Subcutaneous abdominal adipose tissue (tissue), 5 donors: Measurements from ENCODE around the gene ZNRF1.
A peak's percentile ranks its signal among the peaks of the same experiment; 100 is the strongest.

Experiments
- H3K27ac ChIP-seq: one replicate; pipeline ENCODE4 v1.7.0; 2013; ENCODE audit warnings: low read depth, mild to moderate bottlenecking, inconsistent platforms, low read length, moderate library complexity
- H3K27me3 ChIP-seq, 5 donors: one replicate each; pipeline ENCODE4 v1.7.0; 2013; ENCODE audit warnings: low read length in 5 of 5, inconsistent platforms in 1 of 5; ENCODE audit not compliant: control insufficient read depth in 5 of 5, insufficient read depth in 4 of 5
- H3K36me3 ChIP-seq, 5 donors: one replicate each; pipeline ENCODE4 v1.7.0; 2013; ENCODE audit warnings: low read length in 5 of 5; ENCODE audit not compliant: control insufficient read depth in 5 of 5, insufficient read depth in 5 of 5
- H3K4me1 ChIP-seq, 5 donors: one replicate each; pipeline ENCODE4 v1.7.0; 2013; ENCODE audit warnings: low read length in 5 of 5, mild to moderate bottlenecking in 3 of 5, moderate library complexity in 1 of 5; ENCODE audit not compliant: control insufficient read depth in 5 of 5, insufficient read depth in 5 of 5
- H3K4me3 ChIP-seq, 5 donors: one replicate each; pipeline ENCODE4 v1.7.0; 2013; ENCODE audit warnings: low read length in 5 of 5, low read depth in 1 of 5
- H3K9ac ChIP-seq, 5 donors: one replicate each; pipeline ENCODE4 v1.7.0; 2013; ENCODE audit warnings: low read length in 5 of 5, mild to moderate bottlenecking in 4 of 5, moderate library complexity in 3 of 5
- H3K9me3 ChIP-seq, 5 donors: one replicate each; pipeline ENCODE4 v1.7.0; 2013; ENCODE audit warnings: low read length in 5 of 5; ENCODE audit not compliant: control insufficient read depth in 5 of 5
- donor health status: healthy.
- donor health status: healthy.
- donor health status: healthy.
- donor health status: healthy.
- donor health status: healthy.

The ZNRF1 gene

DNA sequence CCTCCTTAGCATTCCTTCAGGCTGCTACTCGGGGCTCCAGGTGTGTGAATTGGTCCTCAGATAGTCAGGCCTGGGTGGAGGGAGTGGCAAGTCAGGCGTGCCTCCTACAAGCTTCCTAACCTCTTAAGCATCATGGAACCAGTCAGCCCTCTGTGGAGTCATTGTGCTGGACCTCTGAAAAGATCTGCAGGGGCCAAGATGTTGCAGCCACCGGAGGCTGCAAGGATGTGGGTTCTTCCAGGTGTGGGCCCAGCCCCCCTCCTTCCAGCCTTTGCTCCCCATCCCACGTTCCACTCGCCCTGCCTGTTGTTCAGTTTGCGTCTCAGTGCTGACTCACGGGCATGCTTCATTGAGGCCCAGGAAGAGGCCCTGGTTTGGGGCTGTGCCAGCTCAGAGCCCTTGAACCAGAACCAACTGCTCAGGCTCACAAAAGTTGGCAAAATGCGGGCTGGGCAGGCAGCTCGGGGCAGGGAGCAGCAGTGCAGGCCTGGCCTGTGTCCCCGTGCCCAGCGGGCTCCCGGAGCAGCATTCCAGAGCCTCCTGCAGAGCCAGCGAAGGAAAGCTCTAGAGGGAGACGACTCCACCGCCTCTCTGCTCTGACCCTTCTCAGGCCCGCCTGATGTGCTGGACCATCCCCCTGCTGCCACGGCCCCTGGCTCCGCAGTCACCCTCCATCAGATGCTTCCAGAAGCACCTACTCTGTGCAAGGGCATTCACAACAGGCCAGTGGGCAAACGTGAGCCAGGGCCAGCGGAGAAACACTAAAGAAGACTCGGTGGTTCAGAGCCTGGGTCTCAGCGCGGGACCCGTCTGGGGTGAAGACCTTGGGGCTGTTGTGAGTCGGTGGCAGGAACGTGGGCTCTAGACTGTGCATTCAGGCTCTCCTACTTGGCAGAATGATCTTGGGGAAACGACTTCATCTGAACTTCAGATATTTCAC is 110.2 kb downstream of the ZNRF1 start:
- Histone ChIP-seq H3K27me3 (peaks cover 0 to 3% (median 0%) of the 10 kb centered on the region in 5 donors), H3K9ac (peak overlapping the region in 1 of 5 donors; percentile 28), H3K27ac (peak overlapping the region; percentile 88), H3K9me3 (no peaks in the 10 kb centered on the region), H3K36me3 (peaks cover 0 to 6% (median 0%) of the 10 kb centered on the region in 5 donors), H3K4me3 (peak overlapping the region in 1 of 5 donors; percentile 17), H3K4me1 (peaks cover 18 to 83% (median 77%) of the 10 kb centered on the region in 5 donors)

- no peaks in the 10 kb centered on the region for H3K9me3 ChIP-seq
- H3K4me3 ChIP-seq = peak overlapping the region in 2 of 5 donors; percentile 7 to 17
- peaks cover 0 to 3% (median 0%) of the 10 kb centered on the region in 5 donors for H3K27me3 ChIP-seq
- peak overlapping the region in 2 of 5 donors; percentile 28 to 54 for H3K9ac ChIP-seq
- H3K27ac ChIP-seq = peak overlapping the region; percentile 88
- peaks cover 0 to 6% (median 0%) of the 10 kb centered on the region in 5 donors for H3K36me3 ChIP-seq
- H3K4me1 ChIP-seq = peaks cover 17 to 85% (median 74%) of the 10 kb centered on the region in 5 donors
Measured at GRCh38 chr16:75109732-75110243, 111.0 kb downstream of the ZNRF1 start.

DNA sequence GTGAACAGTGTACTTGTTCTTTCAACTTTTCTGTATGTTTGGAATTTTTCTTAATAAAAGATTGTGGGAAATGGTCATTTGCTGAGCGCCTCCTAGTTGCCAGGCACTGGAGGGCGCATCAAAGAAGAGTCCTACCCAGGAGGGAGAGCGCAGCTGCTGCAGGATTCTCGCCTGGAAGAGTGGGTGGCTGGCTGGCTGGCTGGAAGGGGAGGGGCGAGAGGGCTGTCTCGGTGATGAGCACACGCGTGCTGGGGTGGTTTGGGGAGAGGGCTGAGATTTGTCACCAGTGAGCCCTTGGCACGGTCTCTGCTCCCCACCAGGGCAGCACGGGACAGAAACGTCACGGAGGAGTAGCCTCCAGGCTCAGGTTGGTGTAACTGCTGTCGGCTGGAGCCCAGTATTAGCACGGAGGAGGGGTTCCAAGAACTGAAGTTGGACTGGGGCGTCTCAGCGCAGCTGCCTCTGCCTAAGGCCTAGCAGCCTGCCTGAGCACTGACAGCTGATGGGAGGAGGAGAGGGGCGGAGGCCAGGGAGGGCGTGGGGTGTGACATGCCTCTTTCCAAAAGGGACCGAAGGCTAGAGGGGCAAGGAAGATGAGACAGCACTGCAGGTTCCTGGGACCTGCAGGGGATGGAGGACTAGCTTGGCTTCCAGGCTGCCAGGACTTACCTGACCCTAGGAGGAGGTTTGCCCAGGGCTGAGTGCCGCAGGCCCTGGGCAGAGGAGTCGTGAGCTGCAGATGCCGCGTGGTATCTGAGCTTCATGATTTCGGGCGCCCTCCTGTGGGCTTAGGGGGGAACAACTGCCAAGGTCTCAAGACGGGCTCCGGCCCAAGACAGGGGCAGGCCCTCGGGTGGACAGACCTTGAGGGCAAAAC is 112.1 kb downstream of the ZNRF1 start:
- H3K4me3 ChIP-seq = peak overlapping the region; percentile 34 to 54 (median 51)
- no peaks in the 10 kb centered on the region for H3K9me3 ChIP-seq
- H3K9ac ChIP-seq = peak overlapping the region in 4 of 5 donors; percentile 26 to 70 (median 41)
- H3K27ac ChIP-seq = peak overlapping the region; percentile 88
- H3K4me1 ChIP-seq = peaks cover 10 to 85% (median 71%) of the 10 kb centered on the region in 5 donors
- H3K27me3 ChIP-seq = peaks cover 0 to 3% (median 0%) of the 10 kb centered on the region in 5 donors
- H3K36me3 ChIP-seq = peaks cover 0 to 6% (median 0%) of the 10 kb centered on the region in 5 donors

GRCh38 chr16:75111514-75111940 is 112.7 kb downstream of the ZNRF1 start:
- peaks cover 0 to 6% (median 0%) of the 10 kb centered on the region in 5 donors for H3K36me3 ChIP-seq
- H3K4me1 ChIP-seq = peaks cover 7 to 83% (median 71%) of the 10 kb centered on the region in 5 donors
- no peaks in the 10 kb centered on the region for H3K9me3 ChIP-seq
- peak overlapping the region in 3 of 5 donors; percentile 26 to 70 (median 26) for H3K9ac ChIP-seq
- peaks cover 0 to 3% (median 0%) of the 10 kb centered on the region in 5 donors for H3K27me3 ChIP-seq
- H3K27ac ChIP-seq = peak overlapping the region; percentile 88
- peak overlapping the region in 2 of 5 donors; percentile 51 to 54 for H3K4me3 ChIP-seq

DNA sequence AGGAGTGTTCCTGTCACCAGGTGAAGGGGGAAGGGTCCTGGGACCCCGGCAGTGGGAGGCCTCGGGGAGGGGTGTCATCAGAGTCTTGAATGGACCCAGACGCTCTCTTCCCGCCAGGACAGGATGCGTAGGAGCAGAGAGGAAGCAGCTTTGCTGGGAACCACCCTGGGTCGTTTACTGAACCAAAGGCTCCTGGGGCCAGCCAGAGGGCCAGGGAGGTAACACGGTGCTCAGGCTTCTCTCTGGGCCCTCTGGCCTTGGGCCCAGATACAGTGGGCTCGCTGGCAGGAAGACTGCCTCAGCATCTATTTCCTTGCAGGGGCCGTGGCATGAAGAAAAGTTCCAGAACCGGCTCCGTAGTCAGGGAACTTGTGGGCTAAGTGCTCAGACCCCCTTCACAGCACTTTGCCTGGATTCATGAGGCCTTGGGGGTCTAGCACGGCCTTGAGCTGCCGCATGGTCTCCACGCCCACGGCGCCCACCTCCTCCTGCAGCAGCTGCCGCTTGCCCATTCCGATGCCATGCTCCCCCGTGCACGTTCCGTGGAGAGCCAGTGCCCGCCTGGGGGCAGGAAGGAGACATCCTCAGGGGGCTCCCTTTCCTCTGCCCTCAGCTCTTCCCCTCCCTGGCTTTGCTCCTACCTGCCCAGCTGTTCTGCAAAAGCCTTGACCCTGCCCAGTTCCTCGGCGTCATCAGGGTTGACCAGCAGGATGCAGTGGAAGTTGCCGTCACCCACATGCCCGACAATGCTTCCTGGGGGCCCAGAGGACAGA is 113.3 kb downstream of the ZNRF1 start:
- H3K27ac ChIP-seq = peak overlapping the region; percentile 88
- no peaks in the 10 kb centered on the region for H3K9me3 ChIP-seq
- H3K9ac ChIP-seq = peak overlapping the region in 3 of 5 donors; percentile 22 to 70 (median 26)
- H3K36me3 ChIP-seq = peaks cover 0 to 6% (median 0%) of the 10 kb centered on the region in 5 donors
- peaks cover 7 to 83% (median 71%) of the 10 kb centered on the region in 5 donors for H3K4me1 ChIP-seq
- H3K4me3 ChIP-seq = peak overlapping the region in 2 of 5 donors; percentile 13 to 28
- H3K27me3 ChIP-seq = peaks cover 0 to 3% (median 0%) of the 10 kb centered on the region in 5 donors

DNA sequence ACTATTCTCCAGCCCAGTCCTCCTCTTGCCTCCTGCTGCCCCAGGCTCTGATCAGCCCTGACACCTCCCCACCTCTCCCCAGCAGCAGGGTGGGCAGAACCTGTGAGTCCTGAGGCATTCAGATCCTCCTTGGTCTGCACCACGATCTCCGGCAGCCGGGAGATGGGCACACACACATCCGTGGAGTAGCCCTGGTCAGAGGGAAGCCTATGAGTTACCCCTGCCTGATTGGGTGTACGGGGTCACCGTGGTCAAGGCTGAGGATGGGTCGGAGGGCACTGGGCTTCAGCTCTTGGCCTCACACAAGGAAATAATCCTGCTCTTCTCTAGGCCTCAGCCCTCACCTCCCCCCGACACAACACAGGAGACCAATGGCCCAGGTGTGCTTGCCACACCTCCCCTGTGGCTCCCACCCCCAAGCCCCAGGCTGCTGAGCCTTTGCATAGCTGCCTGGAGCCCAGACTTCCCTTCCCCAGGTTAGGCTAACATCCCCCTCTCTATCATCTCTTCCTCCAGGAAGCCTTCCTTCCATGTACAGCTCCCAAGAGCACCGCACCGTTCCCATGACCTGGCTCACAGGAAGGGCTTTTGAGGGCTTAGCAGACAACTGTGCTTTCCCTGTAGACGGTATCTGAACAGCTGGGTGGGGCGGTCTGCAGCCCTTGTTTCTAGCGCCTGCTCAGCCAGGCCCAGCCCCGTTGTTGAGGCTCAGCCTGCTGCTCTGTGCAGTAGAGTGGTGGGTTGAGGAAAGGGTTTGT is 114.1 kb downstream of the ZNRF1 start:
- Histone ChIP-seq H3K36me3 (peaks cover 0 to 6% (median 0%) of the 10 kb centered on the region in 5 donors), H3K9me3 (no peaks in the 10 kb centered on the region), H3K4me3 (peak overlapping the region in 1 of 5 donors; percentile 28), H3K27ac (peak overlapping the region; percentile 88), H3K4me1 (peaks cover 7 to 83% (median 67%) of the 10 kb centered on the region in 5 donors), H3K27me3 (peaks cover 0 to 3% (median 0%) of the 10 kb centered on the region in 5 donors), H3K9ac (peak overlapping the region in 1 of 5 donors; percentile 16)

DNA sequence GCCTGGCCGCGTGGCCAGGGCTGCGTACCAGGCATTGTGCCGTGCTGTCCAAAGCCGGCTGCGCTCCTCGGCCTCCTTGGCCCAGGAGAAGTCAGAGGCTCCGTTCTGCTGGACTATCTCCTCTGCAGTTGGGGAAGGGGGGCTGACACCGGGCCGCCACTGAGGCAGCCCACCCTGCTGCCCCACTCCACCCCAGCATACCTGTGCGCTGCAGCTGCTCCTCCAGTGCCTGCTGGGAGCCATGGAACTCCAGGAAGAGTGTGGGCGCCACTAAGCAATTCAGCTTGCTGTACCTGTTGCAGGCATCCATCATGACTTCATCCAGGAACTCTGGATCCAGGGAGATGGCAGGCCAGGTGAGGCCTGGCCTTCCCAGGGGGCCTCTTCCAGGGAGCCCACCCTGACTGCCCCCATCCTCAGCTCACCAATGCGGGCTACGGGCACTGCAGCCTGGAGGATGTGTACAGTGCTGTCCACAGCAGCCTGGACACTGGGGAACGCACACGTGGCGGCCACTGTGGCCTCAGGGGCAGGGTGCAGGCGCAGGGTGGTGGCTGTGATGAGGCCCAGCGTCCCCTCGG is 114.8 kb downstream of the ZNRF1 start:
- no peaks in the 10 kb centered on the region for H3K9me3 ChIP-seq
- peaks cover 0 to 6% (median 0%) of the 10 kb centered on the region in 5 donors for H3K36me3 ChIP-seq
- H3K4me3 ChIP-seq = no peak overlapping the region
- peaks cover 0 to 3% (median 0%) of the 10 kb centered on the region in 5 donors for H3K27me3 ChIP-seq
- no peak overlapping the region for H3K9ac ChIP-seq
- peaks cover 7 to 82% (median 66%) of the 10 kb centered on the region in 5 donors for H3K4me1 ChIP-seq
- no peak overlapping the region for H3K27ac ChIP-seq

- no peak overlapping the region for H3K27ac ChIP-seq
- peaks cover 0 to 3% (median 0%) of the 10 kb centered on the region in 5 donors for H3K27me3 ChIP-seq
- no peaks in the 10 kb centered on the region for H3K9me3 ChIP-seq
- H3K4me1 ChIP-seq = peaks cover 7 to 74% (median 58%) of the 10 kb centered on the region in 5 donors
- no peak overlapping the region for H3K9ac ChIP-seq
- H3K4me3 ChIP-seq = no peak overlapping the region
- peaks cover 0 to 6% (median 0%) of the 10 kb centered on the region in 5 donors for H3K36me3 ChIP-seq
Measured at GRCh38 chr16:75114179-75114945, 115.5 kb downstream of the ZNRF1 start.
